Left kidney (tissue), 2 donors: Measurements from ENCODE around the gene MYH11. TPM values are rescaled to one million over a fixed set of nuclear protein-coding genes. Genes with fewer than 3 reads are reported as not detected.
"Not testable (repeated sequence)": the region's sequence is repeated elsewhere in the genome, so short reads cannot be mapped to it uniquely, and the experiment has no call there.

ENCODE experiments used
- DNase-seq: peaks from one replicate; pipeline ENCODE4 v3.0.0-alpha.2; 2013
- polyA plus RNA-seq: library from polyadenylated mRNA; unstranded; fragments of 120-200 nt; gene quantifications from one replicate; pipeline ENCODE4 v1.2.1, GENCODE V29; 2013; ENCODE audit not compliant: insufficient read length

MYH11 gene
- polyA plus RNA-seq, 1 donor: 11.1 TPM

DNA sequence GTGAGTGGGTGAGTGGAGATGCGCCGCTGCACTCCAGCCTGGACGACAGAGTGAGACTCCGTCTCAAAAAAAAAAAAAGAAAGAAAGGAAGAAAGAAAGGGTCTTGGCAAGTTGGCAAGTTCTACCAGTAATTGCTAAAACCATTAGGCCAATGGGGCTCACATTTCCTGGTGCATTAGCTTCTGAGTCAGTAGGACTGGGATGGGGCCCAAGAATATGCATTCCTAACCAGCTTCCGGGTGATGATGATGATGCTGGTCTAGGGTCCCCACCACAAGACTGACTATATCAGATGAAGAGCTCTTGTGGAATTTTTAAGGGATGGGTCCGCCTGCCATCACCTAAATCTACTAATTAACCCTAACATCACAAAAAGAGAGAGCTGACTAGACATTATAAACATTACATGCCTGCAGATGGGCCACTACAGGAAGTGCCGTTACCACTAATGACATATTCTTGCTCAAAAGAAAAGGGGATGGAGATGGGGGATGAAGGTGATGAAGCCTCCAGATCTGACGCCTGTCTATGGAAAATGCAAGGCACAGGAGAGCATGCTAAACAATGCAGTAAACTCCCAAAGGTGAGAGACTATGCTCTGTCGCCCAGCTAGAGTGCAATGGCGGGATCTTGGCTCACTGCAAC, 13.1 kb downstream of the MYH11 start:
- no peak for DNase-seq

DNA sequence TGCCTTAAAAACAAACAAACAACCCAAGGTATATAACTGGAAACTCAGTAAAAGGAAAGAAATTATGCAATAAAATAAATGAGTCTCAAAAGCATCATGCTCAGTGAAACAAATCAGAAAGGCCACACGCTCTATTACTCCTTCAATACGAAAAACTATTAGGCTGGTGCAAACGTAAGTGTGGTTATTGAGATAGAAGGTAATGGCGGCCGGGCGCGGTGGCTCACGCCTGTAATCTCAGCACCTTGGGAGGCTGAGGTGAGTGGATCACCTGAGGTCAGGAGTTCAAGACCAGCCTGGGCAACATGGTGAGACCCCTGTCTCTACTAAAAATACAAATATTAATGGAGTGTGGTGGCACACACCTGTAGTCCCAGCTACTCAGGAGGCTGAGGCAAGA, 17.6 kb downstream of the MYH11 start:
- DNase-seq: not testable (repeated sequence)

DNA sequence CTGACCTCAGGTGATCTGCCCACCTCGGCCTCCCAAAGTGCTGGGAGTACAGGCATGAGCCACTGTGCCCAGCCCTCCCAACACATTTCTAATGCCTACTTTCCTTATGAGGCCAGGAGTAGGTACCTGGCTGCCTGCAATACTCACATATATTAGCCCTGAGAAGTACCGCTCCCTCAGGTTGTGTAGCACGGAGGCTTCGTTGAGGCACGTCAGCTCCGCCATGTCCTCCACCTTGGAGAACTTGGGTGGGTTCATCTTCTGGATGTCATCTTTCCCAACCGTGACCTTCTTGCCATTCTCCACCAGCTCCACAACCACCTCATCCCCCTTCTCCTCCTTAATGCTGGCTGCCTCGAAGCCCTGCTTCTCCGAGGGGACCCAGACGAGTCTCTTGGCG, 19.1 kb downstream of the MYH11 start:
- DNase-seq: no peak

DNA sequence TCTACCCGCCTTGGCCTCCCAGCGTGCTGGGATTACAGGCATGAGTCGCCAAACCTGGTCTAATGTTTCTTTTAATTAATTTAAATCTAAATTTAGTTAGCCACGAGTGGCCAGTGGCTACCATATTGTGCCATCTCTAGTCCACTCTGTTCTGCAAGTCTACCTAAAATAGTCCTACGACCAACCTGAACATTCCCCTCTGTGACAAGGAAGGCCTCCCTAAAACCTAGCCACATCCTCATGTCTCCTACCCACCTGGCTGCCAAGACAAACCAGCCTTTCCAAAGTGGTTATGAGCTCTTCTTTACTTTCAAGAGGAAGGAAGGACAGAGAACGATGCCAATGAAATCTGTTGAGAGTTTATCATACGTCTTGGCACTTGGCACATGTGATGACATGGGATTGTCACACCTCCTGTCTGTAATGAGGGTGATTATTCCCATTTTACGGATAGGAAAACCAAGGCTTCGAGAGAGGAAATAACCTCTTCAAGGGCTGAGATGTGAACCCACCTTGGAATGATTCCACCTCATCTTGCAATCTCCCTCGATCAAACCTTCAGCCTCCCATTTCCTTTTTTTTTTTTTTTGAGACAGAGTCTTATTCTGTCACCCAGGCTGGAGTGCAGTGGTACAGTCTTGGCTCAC, 19.7 kb downstream of the MYH11 start:
- DNase-seq: no peak

DNA sequence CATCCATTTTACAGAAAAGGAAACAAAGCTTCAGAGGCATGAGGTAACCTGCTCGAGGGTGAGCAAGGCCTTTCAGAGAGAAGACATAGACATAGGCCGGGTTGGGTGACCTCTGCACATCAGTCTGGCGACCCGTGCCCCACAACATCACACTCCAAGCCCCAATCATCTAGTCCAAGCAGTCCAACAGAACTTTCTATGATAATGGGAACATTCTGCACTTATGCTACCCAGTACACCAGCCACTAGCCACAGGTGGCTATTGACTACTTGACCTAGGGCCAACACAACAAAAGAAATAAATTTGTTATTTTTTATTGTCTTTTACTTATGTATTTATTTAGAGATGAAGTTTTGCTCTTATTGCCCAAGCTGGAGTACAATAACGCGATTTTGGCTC, 20.8 kb downstream of the MYH11 start:
- no peak for DNase-seq

DNA sequence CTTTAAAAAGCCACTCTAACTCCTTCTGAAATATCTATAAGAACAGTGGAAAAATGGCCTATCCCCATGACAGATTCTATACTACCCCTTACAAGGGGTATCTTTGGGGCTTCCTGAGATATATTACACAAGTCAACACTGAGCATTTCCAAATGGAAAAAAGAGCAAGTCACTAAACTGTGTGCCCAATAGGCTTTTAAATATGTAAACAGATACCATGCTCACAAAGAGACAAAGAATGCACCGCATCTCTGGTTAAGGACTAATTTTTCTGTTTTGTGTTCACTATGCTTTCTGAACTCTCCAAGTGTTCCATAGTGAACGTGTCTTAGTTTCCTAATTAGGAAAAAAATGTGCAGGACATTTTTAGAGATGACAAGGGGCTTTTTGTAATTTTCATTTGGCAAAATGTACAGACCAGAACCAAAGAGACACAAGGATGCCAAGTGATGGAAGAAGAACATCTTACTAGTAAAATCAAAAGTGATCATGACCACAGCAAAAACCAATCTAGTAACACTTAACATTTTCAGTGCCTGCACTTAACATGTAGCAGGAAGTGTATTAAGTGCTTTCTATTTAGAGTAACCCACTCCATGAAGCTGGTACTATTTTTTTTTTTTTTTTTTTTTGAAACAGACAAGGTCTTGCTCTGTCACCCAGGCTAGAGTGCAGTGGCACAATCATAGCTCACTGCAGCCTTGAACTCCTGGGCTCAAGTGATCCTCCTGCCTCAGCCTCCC, 21.5 kb downstream of the MYH11 start:
- no peak for DNase-seq

DNA sequence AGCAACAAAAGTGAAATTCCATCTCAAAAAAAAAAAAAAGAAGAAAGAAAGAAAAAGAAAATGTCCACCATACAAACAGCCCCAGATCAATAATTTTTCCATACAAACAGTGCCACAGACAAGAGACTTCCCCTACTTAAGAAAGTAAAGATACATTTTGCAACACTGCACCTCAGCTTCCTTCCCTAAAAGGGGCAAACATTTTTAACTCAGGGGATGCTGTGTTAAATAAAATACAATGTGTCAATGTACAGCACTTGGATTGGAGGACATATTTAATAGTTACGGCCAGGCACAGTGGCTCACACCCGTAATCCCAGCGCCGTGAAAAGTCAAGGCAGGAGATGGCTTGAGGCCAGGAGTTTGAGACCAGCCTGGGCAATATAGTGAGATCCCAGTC, 22.3 kb downstream of the MYH11 start:
- no peak for DNase-seq

DNA sequence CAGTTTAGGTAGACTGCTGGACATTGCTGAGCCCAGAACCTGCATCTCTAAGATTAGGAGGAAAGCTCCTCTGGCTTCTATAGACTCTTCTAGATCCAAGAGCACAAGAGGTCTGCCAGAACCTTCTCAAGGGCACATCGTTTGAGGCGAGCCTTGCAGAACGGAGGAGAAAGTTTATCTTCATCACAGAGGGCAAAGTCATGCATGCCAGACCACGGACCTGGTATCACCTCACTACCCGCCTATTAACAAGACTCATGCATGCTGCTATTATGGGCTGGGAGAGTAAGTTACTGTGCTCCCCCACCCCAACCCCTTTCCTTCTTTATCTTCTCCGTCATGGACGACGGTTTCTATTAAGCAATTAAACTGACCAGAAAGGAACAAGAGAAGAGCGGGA, 23.3 kb downstream of the MYH11 start:
- DNase-seq: no peak

DNA sequence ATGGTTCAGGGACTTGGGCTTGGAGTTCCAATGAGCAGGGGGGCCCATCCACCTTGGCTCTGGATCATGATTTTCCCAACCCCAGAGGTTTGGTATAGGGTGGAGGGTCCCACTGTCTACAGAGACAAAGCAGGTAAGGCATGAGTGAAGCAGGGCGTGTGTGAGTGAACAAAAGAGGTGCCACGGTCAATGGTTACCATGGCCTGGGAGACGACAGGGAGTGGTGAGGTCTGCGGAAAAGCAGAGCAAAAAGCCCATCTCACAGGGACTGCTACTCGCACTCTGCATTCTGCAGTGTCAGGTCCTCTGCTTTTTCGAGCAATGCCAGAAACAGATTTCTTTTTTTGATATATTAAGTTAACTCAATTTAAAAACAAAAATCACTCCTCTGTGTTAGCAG, 24.6 kb downstream of the MYH11 start:
- DNase-seq: no peak

DNA sequence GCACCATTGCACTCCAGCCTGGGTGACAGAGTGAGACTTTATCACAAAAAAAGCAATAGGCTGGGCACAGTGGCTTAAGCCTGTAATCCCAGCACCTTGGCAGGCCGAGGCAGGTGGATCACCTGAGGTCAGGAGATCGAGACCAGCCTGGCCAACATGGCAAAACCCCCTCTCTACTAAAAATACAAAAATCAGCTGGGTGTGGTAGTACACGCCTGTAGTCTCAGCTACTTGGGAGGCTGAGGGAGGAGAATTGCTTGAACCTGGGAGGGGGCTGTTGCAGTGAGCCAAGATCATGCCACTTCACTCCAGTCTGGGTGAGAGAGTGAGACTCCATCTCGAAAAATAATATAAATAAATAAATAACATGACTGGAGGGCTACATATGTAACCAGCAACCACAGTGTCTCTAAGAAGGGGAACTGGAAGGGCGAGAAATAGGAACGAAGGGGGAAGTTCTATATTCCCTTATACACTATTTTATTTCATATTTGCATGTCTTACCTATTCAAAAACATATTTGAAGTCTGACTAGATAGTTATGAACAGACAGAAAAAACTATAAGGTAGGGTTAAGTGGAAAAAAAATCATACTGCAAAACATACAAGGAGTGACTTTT, 25.9 kb downstream of the MYH11 start:
- DNase-seq: no peak

DNA sequence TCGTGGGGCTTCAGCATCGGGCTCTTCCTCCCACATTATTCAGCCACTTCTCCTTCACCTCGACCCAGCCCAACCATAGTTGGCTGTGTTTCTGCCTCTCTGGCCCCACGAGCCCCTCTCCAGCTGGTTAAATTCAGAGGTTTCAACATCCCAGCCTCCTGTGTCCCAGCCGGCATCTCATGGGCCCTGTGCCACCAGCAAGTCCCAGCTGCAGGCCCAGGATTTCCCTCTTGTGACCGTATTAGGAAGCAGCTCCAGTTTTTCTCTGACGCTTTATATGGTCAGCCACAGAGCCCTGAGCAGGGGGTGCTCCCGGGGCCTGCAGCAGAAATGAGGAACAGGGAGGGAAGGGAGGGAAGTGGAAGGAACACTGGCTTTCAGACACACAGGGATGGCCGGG, 27.4 kb downstream of the MYH11 start:
- peak; percentile 50 for DNase-seq

DNA sequence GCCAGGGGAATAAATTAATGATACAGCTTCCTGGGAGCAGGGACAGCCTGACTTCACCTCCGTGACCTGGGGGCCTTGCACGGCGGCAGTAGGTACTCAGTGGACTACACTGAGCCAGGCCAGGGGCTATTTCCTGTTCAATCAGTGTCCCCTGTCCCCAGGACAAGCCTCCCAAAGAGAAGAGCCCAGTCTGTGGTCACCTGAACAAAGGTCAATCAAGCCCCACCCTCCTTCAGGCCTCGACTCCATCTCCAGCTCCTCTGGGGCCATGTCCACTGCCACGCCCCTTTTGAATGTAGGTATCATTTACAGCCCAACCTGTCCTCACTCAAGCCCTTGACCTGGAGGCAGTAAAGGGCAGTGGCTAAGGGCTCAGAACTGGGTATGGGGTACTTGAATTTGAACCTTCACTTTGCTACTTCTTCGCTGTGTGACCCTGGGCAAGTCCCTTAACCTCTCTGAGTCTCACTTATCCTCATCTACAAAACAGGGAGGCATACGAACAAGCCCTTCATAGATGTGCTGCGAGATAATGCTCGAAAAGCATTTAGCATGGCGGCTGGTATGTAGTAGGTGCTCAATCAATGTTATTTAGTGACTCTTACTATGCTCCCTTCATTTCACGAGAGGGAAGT, 29.0 kb downstream of the MYH11 start:
- DNase-seq: no peak

DNA sequence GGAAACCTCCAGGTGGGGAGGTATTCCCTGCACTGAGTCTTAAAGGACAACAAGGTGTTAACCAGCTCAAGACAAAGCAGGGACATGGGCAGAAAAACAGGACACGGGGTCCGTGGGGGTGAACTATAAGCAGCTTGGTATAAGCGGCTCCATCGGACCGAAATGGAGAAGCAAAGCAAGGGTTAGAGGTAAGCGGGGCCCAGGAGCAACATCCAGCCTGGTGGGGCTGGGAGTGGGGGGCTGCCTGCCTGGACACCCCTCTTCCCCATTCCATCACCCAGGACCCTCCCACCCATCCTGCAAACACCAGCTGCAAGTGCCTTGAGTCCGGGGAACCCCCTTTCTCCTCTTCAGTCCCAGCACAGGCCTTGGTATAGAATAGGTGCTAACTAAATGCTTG, 29.5 kb downstream of the MYH11 start:
- DNase-seq: no peak

DNA sequence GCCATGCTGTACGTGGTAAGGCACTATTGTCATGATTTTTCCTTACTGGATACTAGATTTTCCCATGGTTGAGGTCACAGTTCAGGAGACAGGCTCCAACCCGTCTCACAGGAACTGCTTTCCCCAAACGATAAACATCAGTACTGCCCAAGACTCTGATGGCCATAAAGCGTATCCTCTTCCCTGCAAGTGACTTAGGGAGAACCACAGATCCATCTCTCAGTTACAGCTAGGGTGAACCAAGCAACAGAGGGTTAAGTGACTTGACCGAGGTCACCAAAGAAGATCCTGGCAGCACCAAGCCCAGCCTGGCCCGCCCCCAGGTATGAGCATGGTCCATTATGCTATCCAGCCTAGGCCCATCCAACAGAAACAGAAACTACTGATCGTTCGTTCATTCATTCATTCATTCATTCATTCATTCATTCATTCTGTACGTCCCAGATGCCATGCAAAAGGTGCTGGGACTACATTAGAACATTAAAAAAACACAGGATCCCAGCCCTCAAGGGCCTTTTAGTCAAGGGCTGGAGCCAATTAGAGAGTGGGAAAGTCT, 31.0 kb downstream of the MYH11 start:
- no peak for DNase-seq

DNA sequence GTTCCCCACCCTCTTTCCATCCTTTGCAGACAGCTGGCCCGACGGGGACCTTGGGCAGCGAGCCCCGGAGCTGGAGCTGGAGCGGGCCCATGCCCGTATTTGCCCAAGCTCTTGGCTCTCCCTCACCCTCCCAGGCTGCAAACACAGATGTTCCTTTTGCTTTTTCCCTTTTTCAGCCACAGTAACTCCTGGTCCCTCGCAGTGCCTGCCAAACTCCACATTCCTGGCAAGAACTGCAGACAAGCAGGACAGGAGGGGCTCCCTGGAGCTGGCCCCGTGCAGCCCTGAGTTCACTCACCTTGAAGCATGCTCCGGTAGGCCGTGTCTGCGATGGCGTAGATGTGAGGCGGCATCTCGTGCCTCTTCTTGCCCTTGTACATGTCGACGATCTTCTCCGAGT, 33.9 kb downstream of the MYH11 start:
- no peak for DNase-seq

DNA sequence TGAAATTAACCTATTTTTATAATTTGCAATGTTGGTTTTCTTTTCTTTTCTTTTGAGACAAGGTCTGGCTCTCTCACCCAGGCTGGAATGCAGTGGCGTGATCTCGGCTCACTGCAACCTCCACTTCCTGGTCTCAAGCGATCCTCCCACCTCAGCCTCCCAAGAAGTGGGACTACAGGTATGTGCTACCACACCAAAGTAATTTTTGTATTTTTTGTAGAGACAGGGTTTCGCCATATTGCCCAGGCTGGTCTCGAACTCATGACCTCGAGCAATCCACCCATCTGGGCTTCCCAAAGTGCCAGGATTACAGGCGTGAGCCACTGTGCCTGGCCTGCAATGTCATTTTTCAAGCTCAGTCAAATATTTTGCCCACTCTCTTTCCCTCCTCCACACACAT, 36.0 kb downstream of the MYH11 start:
- no peak for DNase-seq

DNA sequence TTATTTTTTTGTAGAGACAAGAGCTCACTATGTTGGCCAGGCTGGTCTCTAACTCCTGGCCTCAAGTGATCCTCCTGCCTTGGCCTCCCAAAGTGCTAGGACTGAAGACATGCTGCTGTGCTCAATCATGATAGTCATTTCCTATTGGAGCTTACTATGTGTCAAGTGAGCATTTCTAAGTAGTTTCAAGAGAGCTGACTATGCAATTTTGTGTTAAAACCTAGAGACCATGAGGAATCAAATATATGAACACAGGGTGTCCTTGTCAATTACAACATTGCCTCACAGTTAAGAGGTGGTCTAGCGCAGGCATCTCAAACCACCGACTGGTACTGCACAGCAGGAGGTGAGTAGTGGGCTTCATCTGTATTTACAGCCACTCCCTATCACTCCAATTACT, 37.8 kb downstream of the MYH11 start:
- no peak for DNase-seq

DNA sequence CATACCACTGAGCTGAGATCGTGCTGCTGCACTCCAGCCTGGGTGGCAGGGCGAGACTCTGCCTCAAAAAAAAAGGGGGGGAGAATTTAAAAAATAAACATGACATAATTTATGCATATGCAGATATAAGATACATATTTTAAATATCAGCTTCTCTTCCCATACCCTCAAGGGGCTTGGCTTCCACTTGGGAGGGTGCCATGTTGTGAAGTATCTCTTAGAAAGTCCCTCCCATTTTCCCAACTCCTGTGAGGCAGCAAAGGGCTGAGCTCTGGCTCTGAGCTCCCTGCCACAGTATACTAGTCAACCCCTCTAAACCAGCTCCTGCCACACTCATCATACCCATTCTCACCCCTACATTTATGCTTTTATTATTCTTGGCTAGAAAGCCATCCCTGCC, 39.4 kb downstream of the MYH11 start:
- no peak for DNase-seq

DNA sequence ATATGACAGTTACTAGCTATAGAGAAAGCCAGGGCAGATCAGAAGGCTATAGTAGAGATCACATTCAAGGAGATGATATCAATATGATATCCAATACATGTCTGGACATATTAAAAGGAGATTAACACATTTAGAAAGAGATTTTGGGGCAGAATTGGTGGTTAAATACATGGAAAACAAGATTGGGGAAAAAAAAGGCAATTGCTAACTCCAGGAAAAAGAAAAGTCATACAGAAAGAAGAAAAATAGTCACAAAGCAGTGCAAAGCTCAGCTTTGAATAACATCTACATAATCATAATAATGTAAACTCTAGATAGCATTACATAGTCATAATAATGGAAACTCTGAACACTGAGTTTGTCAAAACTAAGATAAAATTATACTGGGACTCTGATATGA, 40.6 kb downstream of the MYH11 start:
- no peak for DNase-seq

DNA sequence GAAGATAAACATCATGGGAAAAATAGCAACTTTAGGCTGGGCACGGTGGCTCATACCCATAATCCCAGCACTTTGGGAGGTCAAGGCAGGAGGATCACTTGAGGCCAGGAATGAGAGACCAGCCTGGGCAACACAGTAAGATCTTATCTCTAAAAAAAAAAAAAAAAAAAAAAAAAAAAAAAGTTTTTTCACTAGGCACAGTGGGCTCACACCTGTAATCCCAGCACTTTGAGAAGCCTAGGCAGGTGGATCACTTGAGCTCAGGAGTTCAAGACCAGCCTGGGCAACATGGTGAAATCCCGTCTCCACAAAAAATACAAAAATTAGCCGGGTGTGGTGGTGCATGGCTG, 44.5 kb downstream of the MYH11 start:
- DNase-seq: not testable (repeated sequence)

DNA sequence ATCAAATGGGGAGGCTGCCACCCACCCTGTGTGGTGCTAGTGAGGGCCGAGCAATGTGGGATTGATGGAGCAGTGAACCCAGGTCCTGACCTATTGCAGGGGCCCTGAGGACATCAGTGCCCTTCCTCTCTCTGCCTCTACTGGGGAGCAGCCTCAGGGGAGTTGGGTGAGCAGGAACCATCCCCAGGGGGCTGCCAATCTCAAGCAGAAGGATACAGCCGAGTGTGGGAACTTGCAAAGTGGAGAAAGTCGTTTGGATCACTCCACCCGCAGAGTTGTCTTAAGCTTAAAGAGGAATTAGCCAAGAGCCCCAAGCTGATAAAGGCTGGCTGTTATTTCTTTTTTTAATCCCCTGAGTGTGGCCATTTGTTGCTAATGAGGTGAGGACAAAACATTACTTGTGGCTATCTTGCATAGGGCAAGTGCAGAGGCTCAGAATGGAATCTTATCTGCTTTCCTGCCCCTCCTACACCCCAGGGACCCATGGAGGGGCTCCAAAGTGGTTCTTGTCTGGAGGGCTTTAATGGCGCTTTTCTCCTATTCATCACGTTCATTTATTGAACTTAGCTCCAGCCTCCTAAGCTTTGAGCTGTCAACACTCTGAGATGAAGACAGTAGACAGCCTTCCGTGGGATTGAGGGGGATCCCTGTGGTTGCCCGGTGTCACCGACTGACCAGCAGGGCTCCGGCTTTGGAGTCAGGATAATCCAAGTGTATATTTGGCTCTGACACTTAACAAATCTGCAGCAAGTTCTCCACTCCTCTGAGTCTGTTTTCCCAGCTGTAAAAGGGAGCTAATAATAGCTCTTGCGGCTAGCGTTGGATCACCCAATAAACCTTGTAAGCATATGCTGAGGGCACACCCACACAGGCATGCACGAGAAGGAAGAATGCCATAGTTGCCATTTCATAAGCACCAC, 45.1 kb downstream of the MYH11 start:
- DNase-seq: no peak
